Measurements from ENCODE around the gene SULT1A2. TPM values are rescaled to one million over a fixed set of nuclear protein-coding genes. Genes with fewer than 3 reads are reported as not detected.

Gene SULT1A2
- polyA plus RNA-seq, 1 donor (not counting 4 experiments of a cell fraction or from before 2014, with no cell fraction given) = not detected

GRCh38 chr16:28592511-28592910 lies 4.3 kb downstream of the SULT1A2 start:
- dilution Hi-C loops (cut with MboI; ENCODE audit: extremely low pct_ligation_motif_present, low sequenced_read_pairs) = no loop called here
- Histone ChIP-seq H3K9ac (ENCODE audit: control insufficient read depth, extremely low read depth, insufficient read depth, low read length) (no peak overlapping the region), H3K4me3 (ENCODE audit: control insufficient read depth in 2 of 3, extremely low read depth in 1 of 3, insufficient read depth in 2 of 3, low read depth in 1 of 3, low read length in 3 of 3) (no peak overlapping the region), H3K4me2 (ENCODE audit: control insufficient read depth, extremely low read depth, insufficient read depth, low read depth, low read length) (no peak overlapping the region), H4K20me1 (ENCODE audit: control insufficient read depth, extremely low read depth, insufficient read depth, low read length) (no peaks in the 10 kb centered on the region), H2AFZ (ENCODE audit: control insufficient read depth, low read length) (no peak overlapping the region), H3K27me3 (ENCODE audit: control insufficient read depth, extremely low read depth, insufficient read depth, low read length) (no peaks in the 10 kb centered on the region), H3K9me3 (ENCODE audit: control insufficient read depth, low read depth, low read length) (no peaks in the 10 kb centered on the region), H3K9me1 (ENCODE audit: control insufficient read depth, extremely low read depth, insufficient read depth, low read length) (no peaks in the 10 kb centered on the region), H3K27ac (ENCODE audit: control insufficient read depth, insufficient read depth, low read length) (no peak overlapping the region), H3K36me3 (ENCODE audit: control insufficient read depth in 2 of 2, extremely low read depth in 1 of 2, insufficient read depth in 2 of 2, low read length in 2 of 2) (peaks cover 0 to 6% of the 10 kb centered on the region in 2 experiments), H3K79me2 (ENCODE audit: control insufficient read depth, insufficient read depth, low read length) (no peaks in the 10 kb centered on the region), H3K4me1 (ENCODE audit: control insufficient read depth, extremely low read depth, insufficient read depth, low read length) (peaks cover 1% of the 10 kb centered on the region)
- no peak for DNase-seq (ENCODE audit: low read depth, low spot score)
- FAIRE-seq = no peak
- no peak for TF ChIP-seq EZH2 (IDR thresholded peaks at IDR 0.05; ENCODE audit: low read length)

- TF ChIP-seq EZH2 (IDR thresholded peaks at IDR 0.05; ENCODE audit: low read length) (no peak), CTCF (optimal IDR thresholded peaks at IDR 0.05 in 1 of 3, IDR thresholded peaks at IDR 0.05 in 1 of 3, conservative IDR thresholded peaks at IDR 0.05 in 1 of 3; ENCODE audit: extremely low read depth in 1 of 3, insufficient read depth in 2 of 3, low read length in 3 of 3) (no peak)
- no peaks in the 10 kb centered on the region for H3K27me3 ChIP-seq (ENCODE audit: control insufficient read depth, extremely low read depth, insufficient read depth, low read length)
- no peak overlapping the region for H3K27ac ChIP-seq (ENCODE audit: control insufficient read depth, insufficient read depth, low read length)
- no peak overlapping the region for H2AFZ ChIP-seq (ENCODE audit: control insufficient read depth, low read length)
- H3K9me3 ChIP-seq (ENCODE audit: control insufficient read depth, low read depth, low read length) = no peaks in the 10 kb centered on the region
- FAIRE-seq = no peak
- H3K4me2 ChIP-seq (ENCODE audit: control insufficient read depth, extremely low read depth, insufficient read depth, low read depth, low read length) = no peak overlapping the region
- no peak overlapping the region for H3K4me3 ChIP-seq (ENCODE audit: control insufficient read depth in 2 of 3, extremely low read depth in 1 of 3, insufficient read depth in 2 of 3, low read depth in 1 of 3, low read length in 3 of 3)
- no peaks in the 10 kb centered on the region for H3K79me2 ChIP-seq (ENCODE audit: control insufficient read depth, insufficient read depth, low read length)
- no peaks in the 10 kb centered on the region for H4K20me1 ChIP-seq (ENCODE audit: control insufficient read depth, extremely low read depth, insufficient read depth, low read length)
- H3K9ac ChIP-seq (ENCODE audit: control insufficient read depth, extremely low read depth, insufficient read depth, low read length) = no peak overlapping the region
- H3K36me3 ChIP-seq (ENCODE audit: control insufficient read depth in 2 of 2, extremely low read depth in 1 of 2, insufficient read depth in 2 of 2, low read length in 2 of 2) = peaks cover 0 to 6% of the 10 kb centered on the region in 2 experiments
- dilution Hi-C loops (cut with MboI; ENCODE audit: extremely low pct_ligation_motif_present, low sequenced_read_pairs) = no loop called here
- DNase-seq (ENCODE audit: low read depth, low spot score) = no peak
- H3K9me1 ChIP-seq (ENCODE audit: control insufficient read depth, extremely low read depth, insufficient read depth, low read length) = no peaks in the 10 kb centered on the region
- peaks cover 6% of the 10 kb centered on the region for H3K4me1 ChIP-seq (ENCODE audit: control insufficient read depth, extremely low read depth, insufficient read depth, low read length)
Measured at GRCh38 chr16:28591355-28591754, 5.5 kb downstream of the SULT1A2 start.

Measured in keratinocyte (primary cell).